Measurements from ENCODE around the gene RBM20.
A peak's percentile ranks its signal among the peaks of the same experiment; 100 is the strongest.
"Not testable (repeated sequence)": the region's sequence is repeated elsewhere in the genome, so short reads cannot be mapped to it uniquely, and the experiment has no call there.

RBM20 gene

DNA sequence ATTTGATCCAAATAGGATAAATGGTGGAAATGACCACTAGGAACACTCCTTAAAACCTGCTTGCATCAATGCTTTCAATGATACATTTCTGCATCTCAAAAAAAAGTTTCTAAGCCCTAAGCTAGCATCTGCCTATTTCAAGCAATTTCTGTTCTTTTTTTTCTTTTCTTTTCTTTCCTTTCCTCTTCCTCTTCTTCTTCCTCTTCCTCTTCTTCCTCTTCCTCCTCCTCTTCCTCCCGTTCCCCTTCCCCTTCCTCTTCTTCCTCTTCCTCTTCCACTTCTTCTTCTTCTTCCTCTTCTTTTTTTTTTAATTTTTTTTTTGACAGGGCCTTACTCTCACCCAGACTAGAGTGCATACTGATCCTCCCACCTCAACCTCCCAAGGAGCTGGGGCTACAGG is 15.4 kb downstream of the RBM20 start:
- H3K36me3 ChIP-seq, result no peaks in the 10 kb centered on the region
- H3K4me1 ChIP-seq, result no peaks in the 10 kb centered on the region
- TF ChIP-seq Cebpa-rat (IDR thresholded peaks at IDR 0.05), result no peak
- no peak overlapping the region for H3K9ac ChIP-seq
- no peak overlapping the region for H3K27ac ChIP-seq
- no peaks in the 10 kb centered on the region for H4K20me1 ChIP-seq
- H3K4me3 ChIP-seq, result no peak overlapping the region
- H3K27me3 ChIP-seq, result no peaks in the 10 kb centered on the region
- no peaks in the 10 kb centered on the region for H3K9me3 ChIP-seq
- H3K4me2 ChIP-seq, result no peak overlapping the region

- not testable (repeated sequence) for H4K20me1 ChIP-seq, H3K4me2 ChIP-seq, H3K9me3 ChIP-seq, H3K36me3 ChIP-seq, H3K9ac ChIP-seq, H3K27ac ChIP-seq, H3K27me3 ChIP-seq, H3K4me1 ChIP-seq, H3K4me3 ChIP-seq
Measured at GRCh38 chr10:110660289-110660688, 16.2 kb downstream of the RBM20 start.

DNA sequence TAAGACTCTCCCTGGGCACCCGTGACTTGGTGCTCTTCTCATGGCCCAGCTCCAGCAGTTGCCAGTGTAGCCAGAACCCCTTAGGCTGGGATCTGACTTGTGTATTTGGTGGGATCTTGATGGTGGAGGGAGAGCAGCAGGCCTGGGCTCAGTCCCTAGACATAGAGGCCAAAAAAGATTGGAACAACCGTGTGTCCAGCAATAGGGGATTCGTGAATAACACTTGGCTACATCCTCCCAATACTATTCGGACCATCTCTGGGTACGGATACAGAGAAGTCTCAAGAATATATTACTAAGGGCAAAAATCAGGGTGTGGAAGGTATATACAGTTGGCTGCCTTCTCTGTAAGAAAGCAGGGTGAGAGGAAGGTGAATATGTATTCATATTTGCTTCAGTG is 17.2 kb downstream of the RBM20 start:
- no peak for TF ChIP-seq Cebpa-rat (IDR thresholded peaks at IDR 0.05)
- no peak overlapping the region for H3K4me2 ChIP-seq
- no peak overlapping the region for H3K27ac ChIP-seq
- no peaks in the 10 kb centered on the region for H4K20me1 ChIP-seq
- H3K9me3 ChIP-seq, result no peaks in the 10 kb centered on the region
- H3K9ac ChIP-seq, result no peak overlapping the region
- no peak overlapping the region for H3K4me3 ChIP-seq
- no peaks in the 10 kb centered on the region for H3K36me3 ChIP-seq
- no peaks in the 10 kb centered on the region for H3K4me1 ChIP-seq
- no peaks in the 10 kb centered on the region for H3K27me3 ChIP-seq

DNA sequence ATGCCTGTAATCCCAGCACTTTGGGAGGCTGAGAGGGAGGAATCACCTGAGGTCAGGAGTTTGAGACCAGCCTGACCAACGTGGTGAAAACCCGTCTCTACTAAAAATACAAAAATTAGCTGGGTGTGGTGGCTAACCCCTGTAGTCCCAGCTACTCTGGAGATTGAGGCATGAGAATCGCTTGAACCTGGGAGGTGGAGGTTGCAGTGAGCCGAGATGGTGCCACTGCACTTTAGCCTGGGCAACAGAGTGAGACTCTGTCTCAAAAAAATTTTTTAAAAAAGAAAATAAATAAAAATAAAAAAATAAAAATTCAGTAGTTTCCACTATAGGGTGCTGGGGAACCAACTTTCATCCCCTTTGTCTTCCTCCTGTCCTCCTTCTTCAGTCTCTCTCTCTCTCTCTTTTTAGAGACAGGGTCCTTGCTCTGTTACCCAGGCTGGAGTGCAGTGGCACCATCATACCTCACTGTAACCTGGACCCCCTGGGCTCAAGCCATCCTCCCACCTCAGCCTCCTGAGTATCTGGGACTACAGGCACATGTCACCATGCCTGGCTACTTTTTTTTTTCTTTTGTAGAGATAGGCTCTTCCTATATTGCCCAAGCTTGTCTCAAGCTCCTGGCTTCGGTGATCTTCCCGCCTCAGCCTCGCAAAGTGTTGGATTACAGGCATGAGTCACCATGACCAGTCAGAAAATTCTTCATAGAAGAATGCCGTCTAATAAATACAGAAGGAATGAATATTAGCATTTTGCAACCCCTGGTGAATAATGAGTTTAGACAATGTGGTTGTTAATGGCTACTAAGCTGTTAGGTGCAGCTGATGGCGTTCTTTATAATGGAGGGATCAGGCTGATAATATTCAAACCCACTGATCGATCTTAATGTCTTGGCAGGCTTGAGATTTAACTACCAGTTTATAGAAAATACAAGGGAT is 20.6 kb downstream of the RBM20 start:
- no peak overlapping the region for H3K9ac ChIP-seq
- H3K36me3 ChIP-seq, result no peaks in the 10 kb centered on the region
- no peak overlapping the region for H3K4me3 ChIP-seq
- H3K9me3 ChIP-seq, result no peaks in the 10 kb centered on the region
- peaks cover 10% of the 10 kb centered on the region for H3K4me1 ChIP-seq
- no peak overlapping the region for H3K27ac ChIP-seq
- no peaks in the 10 kb centered on the region for H3K27me3 ChIP-seq
- no peak overlapping the region for H3K4me2 ChIP-seq
- TF ChIP-seq Cebpa-rat (IDR thresholded peaks at IDR 0.05), result no peak
- no peaks in the 10 kb centered on the region for H4K20me1 ChIP-seq

GRCh38 chr10:110666259-110666658 is 22.1 kb downstream of the RBM20 start:
- H3K27me3 ChIP-seq, H3K9ac ChIP-seq, H3K4me1 ChIP-seq, H3K9me3 ChIP-seq, H3K36me3 ChIP-seq, H3K4me3 ChIP-seq, H3K4me2 ChIP-seq, H4K20me1 ChIP-seq, H3K27ac ChIP-seq: not testable (repeated sequence)

DNA sequence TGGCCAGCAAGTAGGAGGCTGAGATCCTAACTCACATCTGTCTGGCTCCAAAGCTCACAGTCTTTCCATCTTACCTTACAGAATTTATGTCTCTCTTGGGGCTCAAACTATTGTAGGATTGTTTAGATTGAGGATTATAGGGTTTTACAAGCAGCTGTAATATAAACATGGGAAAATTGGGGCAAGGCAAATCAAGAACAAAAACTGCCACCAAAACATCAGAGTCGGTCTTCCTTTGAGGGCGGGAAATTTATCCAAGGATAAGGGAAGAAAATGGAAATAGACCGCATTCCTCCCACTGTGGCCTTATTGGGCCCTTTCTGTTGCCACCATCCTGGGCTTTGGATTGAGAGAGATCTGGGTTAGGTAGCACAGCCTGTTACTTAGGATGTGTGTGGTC is 22.5 kb downstream of the RBM20 start:
- H3K4me2 ChIP-seq, result no peak overlapping the region
- H3K4me1 ChIP-seq, result peaks cover 10% of the 10 kb centered on the region
- no peaks in the 10 kb centered on the region for H3K27me3 ChIP-seq
- H3K36me3 ChIP-seq, result no peaks in the 10 kb centered on the region
- H3K9ac ChIP-seq, result no peak overlapping the region
- no peak for TF ChIP-seq Cebpa-rat (IDR thresholded peaks at IDR 0.05)
- H3K27ac ChIP-seq, result no peak overlapping the region
- no peaks in the 10 kb centered on the region for H4K20me1 ChIP-seq
- no peaks in the 10 kb centered on the region for H3K9me3 ChIP-seq
- no peak overlapping the region for H3K4me3 ChIP-seq

DNA sequence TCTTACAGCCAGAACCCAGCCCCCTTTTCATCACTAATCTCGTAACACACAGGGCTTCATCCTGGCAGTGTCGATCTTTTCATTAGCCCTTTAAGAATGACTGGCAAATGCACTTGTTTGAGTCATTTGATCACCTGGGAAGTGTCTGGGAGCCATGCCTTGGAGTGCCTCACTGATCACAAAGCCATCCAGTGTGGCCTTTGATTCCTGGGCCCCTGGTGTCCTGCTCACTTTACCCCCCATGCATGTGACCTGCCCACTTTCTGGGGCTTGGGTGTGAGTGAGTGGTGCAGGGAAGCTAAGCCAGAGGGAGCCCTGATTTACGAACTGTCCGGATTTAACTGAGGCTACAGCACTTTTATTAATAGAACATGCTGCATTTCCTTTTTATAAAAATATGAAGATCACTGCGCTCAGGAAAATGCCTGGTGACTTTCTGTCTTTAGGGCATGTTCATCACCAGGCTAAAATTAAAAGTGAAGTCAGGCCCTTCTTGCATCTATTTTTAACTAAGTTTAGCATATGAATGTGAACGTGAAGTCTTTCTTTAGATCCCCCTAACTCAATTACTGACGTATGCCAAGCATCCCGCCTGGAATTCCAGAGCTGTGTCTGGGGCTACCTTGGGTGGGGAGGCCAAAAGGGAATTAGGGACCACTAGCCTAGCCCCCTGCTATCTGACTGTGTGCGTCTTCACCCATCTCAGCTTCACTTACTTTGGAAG is 23.6 kb downstream of the RBM20 start:
- H3K9ac ChIP-seq, result no peak overlapping the region
- no peaks in the 10 kb centered on the region for H4K20me1 ChIP-seq
- peaks cover 10% of the 10 kb centered on the region for H3K4me1 ChIP-seq
- no peak for TF ChIP-seq Cebpa-rat (IDR thresholded peaks at IDR 0.05)
- H3K4me3 ChIP-seq, result no peak overlapping the region
- no peaks in the 10 kb centered on the region for H3K9me3 ChIP-seq
- no peak overlapping the region for H3K27ac ChIP-seq
- H3K4me2 ChIP-seq, result peak overlapping the region; percentile 32; the same call in 1 of the 2 replicates
- H3K27me3 ChIP-seq, result no peaks in the 10 kb centered on the region
- H3K36me3 ChIP-seq, result no peaks in the 10 kb centered on the region

DNA sequence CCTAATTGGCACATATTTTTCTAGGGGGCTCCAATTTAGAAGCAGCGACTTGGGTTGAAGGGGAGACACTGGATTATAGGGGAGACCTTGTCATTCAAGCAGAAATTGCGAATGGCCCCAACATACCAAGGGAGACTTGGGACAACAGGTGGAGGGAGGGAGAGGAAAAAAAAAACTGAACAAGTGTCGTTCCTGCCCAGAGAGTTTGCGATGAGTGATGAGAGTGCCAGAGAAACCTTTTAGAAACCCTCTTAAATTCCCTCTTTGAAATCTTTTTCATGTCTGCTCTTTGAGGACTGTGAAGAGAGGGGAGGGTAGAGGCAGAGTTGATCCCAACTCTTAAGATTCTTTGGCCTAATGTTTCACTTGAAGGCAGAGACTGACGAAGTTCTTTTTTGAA is 24.3 kb downstream of the RBM20 start:
- TF ChIP-seq Cebpa-rat (IDR thresholded peaks at IDR 0.05), result no peak
- H3K4me3 ChIP-seq, result no peak overlapping the region
- H3K9me3 ChIP-seq, result no peaks in the 10 kb centered on the region
- H4K20me1 ChIP-seq, result no peaks in the 10 kb centered on the region
- peaks cover 10% of the 10 kb centered on the region for H3K4me1 ChIP-seq
- peak overlapping the region; percentile 32; the same call in 1 of the 2 replicates for H3K4me2 ChIP-seq
- no peaks in the 10 kb centered on the region for H3K36me3 ChIP-seq
- no peak overlapping the region for H3K9ac ChIP-seq
- H3K27me3 ChIP-seq, result no peaks in the 10 kb centered on the region
- H3K27ac ChIP-seq, result no peak overlapping the region

DNA sequence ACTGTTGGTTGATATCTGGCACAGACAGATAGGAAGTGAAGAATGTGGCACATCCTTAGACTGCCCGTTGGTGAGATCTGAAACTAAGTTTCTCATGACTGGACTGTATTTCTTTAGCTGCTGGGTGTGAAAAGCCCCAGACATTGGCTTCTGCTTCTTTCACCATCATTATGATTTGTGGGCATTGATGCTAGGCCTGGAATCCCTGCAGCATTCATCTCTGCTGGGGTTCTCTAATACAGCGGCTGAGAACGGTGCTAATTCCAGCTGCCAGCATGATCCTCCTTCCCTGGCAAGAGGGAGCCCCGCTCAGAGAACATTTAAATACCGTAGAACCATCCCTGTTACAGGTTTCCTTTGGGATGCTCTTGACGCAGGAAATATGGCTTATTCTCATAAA is 26.2 kb downstream of the RBM20 start:
- Histone ChIP-seq H3K4me2 (no peak overlapping the region), H3K9me3 (no peaks in the 10 kb centered on the region), H3K27me3 (no peaks in the 10 kb centered on the region), H3K27ac (no peak overlapping the region), H3K4me3 (no peak overlapping the region), H3K36me3 (no peaks in the 10 kb centered on the region), H3K4me1 (peaks cover 10% of the 10 kb centered on the region), H3K9ac (no peak overlapping the region), H4K20me1 (no peaks in the 10 kb centered on the region)
- no peak for TF ChIP-seq Cebpa-rat (IDR thresholded peaks at IDR 0.05)
